Neuronal stem cell (in vitro differentiated cells): ENCODE measurements around the gene LGR4.

ENCODE experiments used
- DNase-seq: peaks from one replicate; pipeline ENCODE4 v3.0.0-alpha.2; 2013; ENCODE audit warnings: low spot score
- H2AFZ ChIP-seq: one replicate; pipeline ENCODE4 v1.6.1; 2013; ENCODE audit warnings: mild to moderate bottlenecking, low read length, inconsistent platforms
- H2AK5ac ChIP-seq: 2 replicates; pipeline ENCODE4 v1.6.1; 2013; ENCODE audit warnings: low read depth, mild to moderate bottlenecking, inconsistent platforms, low read length, moderate library complexity, mixed read lengths
- H2BK120ac ChIP-seq: 2 replicates; pipeline ENCODE4 v1.6.1; 2013; ENCODE audit warnings: low read depth, mild to moderate bottlenecking, inconsistent platforms, low read length, moderate library complexity, mixed read lengths
- H2BK12ac ChIP-seq: one replicate; pipeline ENCODE4 v1.6.1; 2013; ENCODE audit warnings: low read length, inconsistent platforms
- H2BK15ac ChIP-seq: 2 replicates; pipeline ENCODE4 v1.6.1; 2013; ENCODE audit warnings: mild to moderate bottlenecking, low read length, inconsistent platforms, mixed read lengths
- H2BK5ac ChIP-seq: one replicate; pipeline ENCODE4 v1.6.1; 2013; ENCODE audit warnings: inconsistent platforms, mild to moderate bottlenecking, low read length, moderate library complexity
- H3K14ac ChIP-seq: one replicate; pipeline ENCODE4 v1.6.1; 2013; ENCODE audit warnings: low read length, inconsistent platforms
- H3K18ac ChIP-seq: 2 replicates; pipeline ENCODE4 v1.6.1; 2013; ENCODE audit warnings: low read length, inconsistent platforms
- H3K23ac ChIP-seq: 2 replicates; pipeline ENCODE4 v1.6.1; 2013; ENCODE audit warnings: low read depth, mild to moderate bottlenecking, mixed read lengths, low read length, inconsistent platforms; ENCODE audit not compliant: poor library complexity
- H3K27ac ChIP-seq: replicated peaks from 3 replicates; pipeline ENCODE4 v1.5.1; 2013; ENCODE audit warnings: low read length, inconsistent platforms
- H3K27me3 ChIP-seq, 3 experiments: 2 replicates each; pipeline ENCODE4 v1.6.1; 2013; ENCODE audit warnings: low read length in 3 of 3, mild to moderate bottlenecking in 2 of 3, inconsistent platforms in 1 of 3, low read depth in 1 of 3, mixed read lengths in 1 of 3, moderate library complexity in 1 of 3; ENCODE audit not compliant: control insufficient read depth in 3 of 3, insufficient read depth in 3 of 3
- H3K36me3 ChIP-seq, 2 donors: replicated peaks in 1 of 2; 2 replicates each; pipeline ENCODE4 v1.6.1; 2013; ENCODE audit warnings: low read length in 2 of 2; ENCODE audit not compliant: control insufficient read depth in 2 of 2, insufficient read depth in 2 of 2
- H3K4ac ChIP-seq: 2 replicates; pipeline ENCODE4 v1.6.1; 2013; ENCODE audit warnings: inconsistent platforms, mild to moderate bottlenecking, low read length, moderate library complexity
- H3K4me1 ChIP-seq, 2 donors: 1 replicate in 1 of 2; 2 replicates in 1 of 2; pipeline ENCODE4 v1.6.1; 2013; ENCODE audit warnings: low read length in 2 of 2, low read depth in 1 of 2; ENCODE audit not compliant: control insufficient read depth in 2 of 2, insufficient read depth in 1 of 2
- H3K4me2 ChIP-seq: one replicate; pipeline ENCODE4 v1.6.1; 2013; ENCODE audit warnings: mild to moderate bottlenecking, low read length, inconsistent platforms; ENCODE audit not compliant: insufficient read depth, poor library complexity, severe bottlenecking
- H3K4me3 ChIP-seq, 2 donors: 2 replicates each; pipeline ENCODE4 v1.5.1; 2013; ENCODE audit warnings: low read length in 2 of 2, mild to moderate bottlenecking in 2 of 2, inconsistent platforms in 1 of 2, moderate library complexity in 1 of 2
- H3K79me1 ChIP-seq: one replicate; pipeline ENCODE4 v1.6.1; 2013; ENCODE audit warnings: low read depth, mild to moderate bottlenecking, inconsistent platforms, low read length, moderate library complexity
- H3K9ac ChIP-seq: one replicate; pipeline ENCODE4 v1.6.1; 2013; ENCODE audit warnings: mild to moderate bottlenecking, low read depth, low read length, inconsistent platforms; ENCODE audit not compliant: poor library complexity
- H3K9me3 ChIP-seq, 2 donors: replicated peaks in 1 of 2; 2 replicates each; pipeline versions ENCODE3 to v1.6.1; 2013; ENCODE audit warnings: low read length in 2 of 2, mild to moderate bottlenecking in 2 of 2, inconsistent platforms in 1 of 2, low read depth in 1 of 2, mixed read lengths in 1 of 2, moderate library complexity in 1 of 2; ENCODE audit not compliant: control insufficient read depth in 2 of 2, insufficient read depth in 1 of 2
- H4K8ac ChIP-seq: one replicate; pipeline ENCODE4 v1.6.1; 2013; ENCODE audit warnings: low read depth, mild to moderate bottlenecking, inconsistent platforms, low read length, moderate library complexity
- H4K91ac ChIP-seq: one replicate; pipeline ENCODE4 v1.6.1; 2013; ENCODE audit warnings: low read length, low read depth, mild to moderate bottlenecking, inconsistent platforms; ENCODE audit not compliant: poor library complexity
- WGBS, 2 donors: extraction: QIAGEN DNeasy Blood & Tissue Kit; methylation state at CpG; one replicate each; pipeline ENCODE4 v1.1.7; 2013; ENCODE audit warnings: missing lambda C conversion rate in 2 of 2, mixed read lengths in 1 of 2; ENCODE audit not compliant: insufficient read length in 2 of 2, insufficient replicate concordance in 1 of 2; ENCODE audit errors: extremely low coverage in 2 of 2; 5-methylcytosine and 5-hydroxymethylcytosine counted together

Gene LGR4

DNA sequence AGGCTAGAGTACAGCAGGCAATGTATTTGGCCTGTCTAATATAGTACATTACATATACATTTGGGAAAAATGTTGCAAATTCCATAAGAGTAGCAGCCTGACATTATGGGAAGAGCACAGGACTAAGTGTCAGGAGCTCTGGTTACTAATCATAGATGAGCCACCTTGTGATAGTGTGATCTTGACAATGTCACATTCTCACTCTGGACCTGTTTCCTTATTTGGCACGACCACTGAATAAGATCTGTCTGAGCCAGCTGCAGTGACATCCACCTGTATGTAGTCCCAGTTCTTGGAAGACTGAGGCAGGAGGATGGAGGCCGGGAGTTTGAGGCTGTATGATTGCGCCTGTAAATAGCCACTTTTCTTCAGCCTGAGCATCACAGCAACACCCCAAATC is 39.6 kb upstream of the LGR4 start:
- Histone ChIP-seq H3K18ac (no peak overlapping the region), H3K27ac (no peak overlapping the region), H3K4me3 (no peak overlapping the region), H3K36me3 (no peaks in the 10 kb centered on the region), H2BK12ac (no peak overlapping the region), H3K4me1 (no peaks in the 10 kb centered on the region), H3K9ac (no peak overlapping the region), H3K79me1 (no peaks in the 10 kb centered on the region), H2BK120ac (no peak overlapping the region), H4K8ac (no peak overlapping the region), H3K23ac (no peak overlapping the region), H4K91ac (no peak overlapping the region), H2BK15ac (no peak overlapping the region), H3K9me3 (no peaks in the 10 kb centered on the region), H3K4me2 (no peak overlapping the region), H2BK5ac (no peak overlapping the region), H3K27me3 (no peaks in the 10 kb centered on the region), H3K4ac (no peak overlapping the region), H2AK5ac (no peak overlapping the region), H3K14ac (no peak overlapping the region), H2AFZ (no peak overlapping the region)
- WGBS, 2 donors: no CpG with 5 or more reads among the region's 3 CpGs
- no peak for DNase-seq

DNA sequence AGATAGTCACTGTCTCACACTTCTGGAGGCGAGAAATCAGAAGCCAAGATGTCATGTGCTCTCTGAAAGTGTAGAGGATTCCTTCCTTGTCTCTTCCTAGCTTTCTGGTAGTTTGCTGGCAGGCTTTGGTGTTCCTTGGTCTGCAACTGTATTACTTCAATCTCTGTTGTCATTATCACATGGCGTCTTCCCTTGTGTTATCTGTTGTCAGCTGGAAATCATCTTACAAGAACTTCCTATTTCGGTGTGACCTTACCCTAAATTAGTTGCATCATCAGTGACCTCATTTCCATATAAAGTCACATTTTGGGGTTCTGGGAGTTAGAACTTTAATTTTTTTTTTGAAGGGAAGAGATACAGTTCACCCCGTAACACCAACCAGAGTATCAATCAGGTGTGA is 37.3 kb upstream of the LGR4 start:
- Histone ChIP-seq H3K4me3 (no peak overlapping the region), H3K79me1 (peaks cover 11% of the 10 kb centered on the region), H3K4me1 (peaks cover 4% of the 10 kb centered on the region in 2 donors), H2BK15ac (no peak overlapping the region), H3K4me2 (no peak overlapping the region), H2BK12ac (no peak overlapping the region), H2BK120ac (no peak overlapping the region), H3K9ac (no peak overlapping the region), H4K91ac (no peak overlapping the region), H2BK5ac (no peak overlapping the region), H3K27me3 (no peaks in the 10 kb centered on the region), H2AFZ (no peak overlapping the region), H3K18ac (no peak overlapping the region), H4K8ac (no peak overlapping the region), H3K23ac (no peak overlapping the region), H3K4ac (no peak overlapping the region), H3K9me3 (no peaks in the 10 kb centered on the region), H3K36me3 (peaks cover 0 to 2% of the 10 kb centered on the region in 2 donors), H2AK5ac (no peak overlapping the region), H3K14ac (no peak overlapping the region), H3K27ac (no peak overlapping the region)
- DNase-seq: no peak
- WGBS, 2 donors: no CpG with 5 or more reads among the region's 4 CpGs

DNA sequence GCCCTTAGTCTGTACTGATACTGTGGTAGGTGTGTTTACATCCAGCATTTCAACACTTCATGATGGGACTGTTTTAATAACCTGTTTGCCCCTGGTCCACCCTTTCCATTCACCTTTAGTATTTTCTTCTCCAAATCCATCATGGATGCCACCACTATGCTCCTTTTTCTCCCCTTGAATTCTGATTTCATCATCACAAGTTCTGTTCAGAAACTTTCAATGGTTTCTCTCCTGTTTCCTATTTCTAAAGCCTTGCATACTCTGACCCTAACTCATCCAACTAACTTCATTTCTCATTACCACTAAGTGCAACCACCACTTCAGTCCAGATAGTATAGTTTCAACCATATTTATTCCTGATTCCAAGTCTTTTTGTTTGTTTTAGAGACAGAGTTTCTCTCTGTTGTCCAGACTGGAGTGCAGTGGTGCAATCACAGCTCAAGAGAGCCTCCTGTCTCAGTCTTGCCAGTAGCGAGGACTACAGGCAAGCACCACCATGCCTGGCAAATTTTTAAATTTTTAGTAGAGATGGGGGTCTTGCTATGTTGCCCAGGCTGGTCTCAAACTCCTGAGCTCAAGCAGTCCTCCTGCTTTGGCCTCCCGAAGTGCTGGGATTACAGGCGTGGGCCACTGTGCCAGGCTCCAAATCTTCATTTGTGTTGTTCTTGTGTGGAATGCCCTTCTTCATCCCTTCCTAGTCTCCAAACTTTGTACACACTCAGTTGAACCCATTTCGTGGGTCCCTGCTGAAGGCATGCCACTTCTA is 35.1 kb upstream of the LGR4 start:
- H3K4me2 ChIP-seq: no peak overlapping the region
- DNase-seq: no peak
- peak overlapping the region in 1 of 2 donors; percentile 74 for H3K4me3 ChIP-seq
- no peak overlapping the region for H2BK15ac ChIP-seq
- H3K27me3 ChIP-seq: no peaks in the 10 kb centered on the region
- peaks cover 4% of the 10 kb centered on the region in 2 donors for H3K4me1 ChIP-seq
- whole genome bisulfite sequencing, 2 donors: no CpG with 5 or more reads among the region's 4 CpGs
- H4K91ac ChIP-seq: no peak overlapping the region
- H3K79me1 ChIP-seq: peaks cover 11% of the 10 kb centered on the region
- H3K36me3 ChIP-seq: peaks cover 2 to 15% of the 10 kb centered on the region in 2 donors
- no peak overlapping the region for H2BK5ac ChIP-seq
- no peaks in the 10 kb centered on the region for H3K9me3 ChIP-seq
- no peak overlapping the region for H3K4ac ChIP-seq
- H3K23ac ChIP-seq: no peak overlapping the region
- H3K9ac ChIP-seq: no peak overlapping the region
- H2BK120ac ChIP-seq: no peak overlapping the region
- H3K18ac ChIP-seq: no peak overlapping the region
- H2AK5ac ChIP-seq: no peak overlapping the region
- H4K8ac ChIP-seq: no peak overlapping the region
- peak overlapping the region; percentile 97 for H2AFZ ChIP-seq
- no peak overlapping the region for H2BK12ac ChIP-seq
- no peak overlapping the region for H3K14ac ChIP-seq
- H3K27ac ChIP-seq: no peak overlapping the region

GRCh38 chr11:27506200-27507182 is 33.9 kb upstream of the LGR4 start, which contains the start of gene LIN7C:
LIN7C (minus strand) TSS chr11:27506769; CDS start chr11:27506752, 17 bp downstream.
- peak; percentile 93 for DNase-seq
- WGBS, 2 donors: no CpG with 5 or more reads among the region's 60 CpGs

More at GRCh38 chr11:27506200-27507182, 33.9 kb upstream of the LGR4 start, which contains the start of gene LIN7C:
- peaks cover 2 to 27% of the 10 kb centered on the region in 2 donors for H3K36me3 ChIP-seq
- peak within 1 kb of the TSS; percentile 75 for H3K14ac ChIP-seq
- peak within 1 kb of the TSS; percentile 84 for H3K4ac ChIP-seq
- peaks cover 4% of the 10 kb centered on the region in 2 donors for H3K4me1 ChIP-seq
- H3K27ac ChIP-seq: peak within 1 kb of the TSS; percentile 86
- peak within 1 kb of the TSS; percentile 97 for H2AFZ ChIP-seq
- no peaks in the 10 kb centered on the region for H3K27me3 ChIP-seq
- peak within 1 kb of the TSS; percentile 82 for H3K4me2 ChIP-seq
- H2BK15ac ChIP-seq: peak within 1 kb of the TSS; percentile 97
- H3K79me1 ChIP-seq: peaks cover 11% of the 10 kb centered on the region
- peak within 1 kb of the TSS; percentile 1 for H2AK5ac ChIP-seq
- peak within 1 kb of the TSS; percentile 35 for H2BK12ac ChIP-seq
- H4K8ac ChIP-seq: peak within 1 kb of the TSS; percentile 99
- no peak within 1 kb of the TSS for H4K91ac ChIP-seq
- H3K9ac ChIP-seq: peak within 1 kb of the TSS; percentile 99
- peak within 1 kb of the TSS; percentile 2 for H3K23ac ChIP-seq
- peak within 1 kb of the TSS; percentile 99 for H3K18ac ChIP-seq
- H3K4me3 ChIP-seq: peak within 1 kb of the TSS; percentile 74 to 91
- H2BK5ac ChIP-seq: peak within 1 kb of the TSS; percentile 79
- no peak within 1 kb of the TSS for H2BK120ac ChIP-seq
- H3K9me3 ChIP-seq: no peaks in the 10 kb centered on the region
